Gastrocnemius medialis (tissue), 4 donors: ENCODE measurements around the gene GRAMD2A. TPM values are rescaled to one million over a fixed set of nuclear protein-coding genes. Genes with fewer than 3 reads are reported as not detected.

Source experiments
- ATAC-seq, 2 donors: fragments of 150-250 bp; one replicate each; pipeline ENCODE4 v1.9.1; 2016
- DNase-seq, 2 donors: peaks; one replicate each; pipeline ENCODE4 v3.0.0-alpha.2; 2019
- H3K27ac ChIP-seq, 4 donors: fragments of 200-600 bp; sonication (generic); 1 replicate in 1 of 4; 2 replicates in 3 of 4; pipeline ENCODE4 v1.5.1; 2016 to 2018; ENCODE audit warnings: mild to moderate bottlenecking in 2 of 4, moderate library complexity in 1 of 4
- H3K27me3 ChIP-seq, 3 donors: fragments of 200-600 bp; sonication (generic) in 2 of 3; 1 replicate in 1 of 3; 2 replicates in 2 of 3; pipeline versions ENCODE4 v1.5.1 to v1.6.0; 2016 to 2019; ENCODE audit warnings: mild to moderate bottlenecking in 1 of 3, moderate library complexity in 1 of 3
- H3K36me3 ChIP-seq, 2 donors: fragments of 200-600 bp; sonication (generic) in 1 of 2; one replicate each; pipeline ENCODE4 v1.5.1; 2017 to 2018
- H3K4me1 ChIP-seq, 2 donors: fragments of 200-600 bp; sonication (generic) in 1 of 2; one replicate each; pipeline ENCODE4 v1.5.1; 2016 to 2017; ENCODE audit warnings: mild to moderate bottlenecking in 2 of 2
- H3K4me3 ChIP-seq, 4 donors: fragments of 200-600 bp; sonication (generic) in 3 of 4; 1 replicate in 1 of 4; 2 replicates in 3 of 4; pipeline ENCODE4 v1.5.1; 2016 to 2019; ENCODE audit warnings: mild to moderate bottlenecking in 2 of 4
- H3K9me3 ChIP-seq, 3 donors: fragments of 200-600 bp; sonication (generic) in 2 of 3; 1 replicate in 1 of 3; 2 replicates in 2 of 3; pipeline ENCODE4 v1.5.1; 2016 to 2019
- CTCF ChIP-seq, 5 experiments: fragments of 450-650 bp in 3 of 5; fragments of 200-600 bp in 2 of 5; sonication (generic) in 2 of 5; IDR thresholded peaks in 4 of 5; conservative IDR thresholded peaks in 1 of 5; 1 replicate in 4 of 5; 2 replicates in 1 of 5; pipeline ENCODE4 v1.5.1; 2016 to 2019; ENCODE audit warnings: antibody characterized with exemption in 5 of 5, mild to moderate bottlenecking in 3 of 5, moderate library complexity in 3 of 5
- POLR2A ChIP-seq, 2 donors: fragments of 450-650 bp; IDR thresholded peaks; one replicate each; pipeline ENCODE4 v1.6.1; 2017; ENCODE audit warnings: antibody characterized with exemption in 2 of 2, mild to moderate bottlenecking in 2 of 2, moderate library complexity in 2 of 2
- in situ Hi-C, 4 donors: fragments of 200-750 bp; cut with MboI; loops; one replicate each; pipeline versions ENCODE4 v1.15.0 to v1.8.0; 2017; ENCODE audit warnings: low sequenced_read_pairs in 4 of 4
- intact Hi-C: fragments of 100-400 bp; cut with DNase I; formaldehyde crosslinking; loops from one replicate; pipeline ENCODE4 v1.15.1; 2023; ENCODE audit warnings: low total_unique reads
- total RNA-seq, 4 donors: library from RNA; depleted of rRNA; stranded (reverse); fragments of >200 nt; gene quantifications; one replicate each; pipeline versions ENCODE4 v1.1.0 to v1.2.3, GENCODE V29; 2016

Gene GRAMD2A
- total RNA-seq, 4 donors from 2014 or later = not detected

GRCh38 chr15:72155635-72156616 lies 41.7 kb downstream of the GRAMD2A start:
- Histone ChIP-seq H3K9me3 (no peaks in the 10 kb centered on the region), H3K27ac (peak overlapping the region; percentile 39 to 67 (median 58)), H3K36me3 (no peaks in the 10 kb centered on the region), H3K4me1 (peaks cover 0 to 10% of the 10 kb centered on the region in 2 donors), H3K4me3 (peak overlapping the region; percentile 59 to 81 (median 62)), H3K27me3 (no peaks in the 10 kb centered on the region)
- in situ Hi-C loops = loop anchor here (10.0 to 25.0 kb wide), 6 partner anchors 244 to 694 kb away; no protein-coding TSS in a partner anchor
- DNase-seq (peak; percentile 65 to 74), ATAC-seq (peak; percentile 95 to 98)
- intact Hi-C loops = loop anchor here (1.0 to 5.0 kb wide), 4 partner anchors 265 to 411 kb away; no protein-coding TSS in a partner anchor
- peak; percentile 81 to 88 (median 85) for TF ChIP-seq CTCF (IDR thresholded peaks at IDR 0.05 in 4 of 5, conservative IDR thresholded peaks at IDR 0.05 in 1 of 5)
- no peak for TF ChIP-seq POLR2A (IDR thresholded peaks at IDR 0.05)

- Histone ChIP-seq H3K9me3 (no peaks in the 10 kb centered on the region), H3K4me1 (peaks cover 0 to 9% of the 10 kb centered on the region in 2 donors), H3K27ac (peak overlapping the region; percentile 39 to 67 (median 58)), H3K36me3 (no peaks in the 10 kb centered on the region), H3K4me3 (peak overlapping the region; percentile 59 to 81 (median 62)), H3K27me3 (no peaks in the 10 kb centered on the region)
- peak; percentile 48 to 55 for ATAC-seq
- DNase-seq = peak; percentile 31 to 47
- intact Hi-C loops (loop anchor here (5.0 kb wide), 1 partner anchor 353 kb away; no protein-coding TSS in a partner anchor), in situ Hi-C loops (loop anchor here (10.0 to 25.0 kb wide), 6 partner anchors 243 to 693 kb away; no protein-coding TSS in a partner anchor)
- TF ChIP-seq CTCF (IDR thresholded peaks at IDR 0.05 in 4 of 5, conservative IDR thresholded peaks at IDR 0.05 in 1 of 5) (no peak), POLR2A (IDR thresholded peaks at IDR 0.05) (no peak)
Measured at GRCh38 chr15:72155003-72155621, 42.5 kb downstream of the GRAMD2A start.

- DNase-seq (no peak), ATAC-seq (no peak)
- H3K27me3 ChIP-seq = no peaks in the 10 kb centered on the region
- H3K4me1 ChIP-seq = peaks cover 0 to 9% of the 10 kb centered on the region in 2 donors
- no peak overlapping the region for H3K4me3 ChIP-seq
- in situ Hi-C loops = loop anchor here (5.0 to 25.0 kb wide), 7 partner anchors 242 to 692 kb away; no protein-coding TSS in a partner anchor
- H3K27ac ChIP-seq = no peak overlapping the region
- H3K36me3 ChIP-seq = no peaks in the 10 kb centered on the region
- H3K9me3 ChIP-seq = no peaks in the 10 kb centered on the region
- TF ChIP-seq CTCF (IDR thresholded peaks at IDR 0.05 in 4 of 5, conservative IDR thresholded peaks at IDR 0.05 in 1 of 5) (no peak), POLR2A (IDR thresholded peaks at IDR 0.05) (no peak)
- intact Hi-C loops = no loop called here
Measured at GRCh38 chr15:72154316-72154715, 43.3 kb downstream of the GRAMD2A start.

GRCh38 chr15:72153269-72154000 lies 44.2 kb downstream of the GRAMD2A start:
- Histone ChIP-seq H3K27me3 (no peaks in the 10 kb centered on the region), H3K27ac (no peak overlapping the region), H3K4me1 (peaks cover 0 to 9% of the 10 kb centered on the region in 2 donors), H3K36me3 (no peaks in the 10 kb centered on the region), H3K9me3 (no peaks in the 10 kb centered on the region), H3K4me3 (no peak overlapping the region)
- no peak for ATAC-seq
- intact Hi-C loops = no loop called here
- TF ChIP-seq POLR2A (IDR thresholded peaks at IDR 0.05) = no peak
- TF ChIP-seq CTCF (IDR thresholded peaks at IDR 0.05 in 4 of 5, conservative IDR thresholded peaks at IDR 0.05 in 1 of 5) = no peak
- no peak for DNase-seq
- in situ Hi-C loops = loop anchor here (5.0 to 25.0 kb wide), 7 partner anchors 241 to 691 kb away; no protein-coding TSS in a partner anchor
